ENCODE data around the gene FAIM2. TPM values are rescaled to one million over a fixed set of nuclear protein-coding genes. Genes with fewer than 3 reads are reported as not detected.

Gene FAIM2
- polyA plus RNA-seq, 1 donor from 2014 or later: 5.3 TPM

DNA sequence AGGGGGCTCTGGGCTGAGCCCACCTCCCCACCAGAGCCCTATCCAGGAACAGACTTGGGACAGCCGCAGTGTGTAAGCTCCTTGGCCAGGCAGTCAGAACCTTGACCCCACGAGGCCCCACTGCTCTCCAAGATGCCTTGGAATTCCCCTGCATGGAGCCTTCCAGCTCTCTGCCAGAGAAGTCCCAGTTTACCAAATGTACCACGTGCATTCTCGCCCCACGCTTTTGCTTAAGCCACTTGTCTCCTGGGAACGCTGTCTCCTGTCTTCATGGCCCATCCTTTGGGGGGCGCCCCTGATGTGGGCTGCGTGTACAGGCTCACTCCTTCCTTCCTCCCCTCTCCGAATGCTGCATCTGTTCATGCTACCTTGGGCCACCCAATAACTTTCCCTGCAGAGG, 7.9 kb downstream of the FAIM2 start:
- Histone ChIP-seq H2AFZ (ENCODE audit: low read depth, low read length) (no peak overlapping the region), H3K4me2 (ENCODE audit: low read length) (no peak overlapping the region), H3K79me2 (replicated peaks; ENCODE audit: insufficient read depth, low read length) (no peaks in the 10 kb centered on the region), H3F3A (ENCODE audit: insufficient read depth, low read length, poor library complexity, severe bottlenecking) (no peaks in the 10 kb centered on the region), H3K4me3 (ENCODE audit: low read length) (no peak overlapping the region), H4K20me1 (ENCODE audit: insufficient read depth) (no peaks in the 10 kb centered on the region), H3K9me3 (ENCODE audit: low read length) (no peaks in the 10 kb centered on the region), H3K9me2 (ENCODE audit: insufficient read depth, low read length) (no peaks in the 10 kb centered on the region), H3K27me3 (ENCODE audit: insufficient read depth, low read depth, low read length) (no peaks in the 10 kb centered on the region), H3K36me3 (ENCODE audit: insufficient read depth, low read length) (no peaks in the 10 kb centered on the region), H3K9ac (ENCODE audit: low read length) (no peak overlapping the region), H3K27ac (ENCODE audit: low read length) (no peak overlapping the region)
- TF ChIP-seq POLR2AphosphoS5 (IDR thresholded peaks at IDR 0.05) (no peak), TAF1 (IDR thresholded peaks at IDR 0.05; ENCODE audit: low read depth) (no peak), RAD21 (conservative IDR thresholded peaks at IDR 0.05) (no peak), REST (IDR thresholded peaks at IDR 0.05; ENCODE audit: borderline replicate concordance) (no peak), EP300 (conservative IDR thresholded peaks at IDR 0.05; ENCODE audit: poor library complexity, severe bottlenecking) (no peak), CTCF (IDR thresholded peaks at IDR 0.05; ENCODE audit: poor library complexity, severe bottlenecking) (no peak), MXI1 (conservative IDR thresholded peaks at IDR 0.05; ENCODE audit: poor library complexity, severe bottlenecking) (no peak), SMC3 (conservative IDR thresholded peaks at IDR 0.05; ENCODE audit: poor library complexity) (no peak), EZH2 (IDR thresholded peaks at IDR 0.05; ENCODE audit: borderline replicate concordance, insufficient read depth, low read length, poor library complexity, severe bottlenecking) (no peak)

- no peak overlapping the region for H3K4me3 ChIP-seq (ENCODE audit: low read length)
- no peaks in the 10 kb centered on the region for H3K9me2 ChIP-seq (ENCODE audit: insufficient read depth, low read length)
- TF ChIP-seq SMC3 (conservative IDR thresholded peaks at IDR 0.05; ENCODE audit: poor library complexity) (no peak), EP300 (conservative IDR thresholded peaks at IDR 0.05; ENCODE audit: poor library complexity, severe bottlenecking) (no peak), TAF1 (IDR thresholded peaks at IDR 0.05; ENCODE audit: low read depth) (no peak), REST (IDR thresholded peaks at IDR 0.05; ENCODE audit: borderline replicate concordance) (no peak), MXI1 (conservative IDR thresholded peaks at IDR 0.05; ENCODE audit: poor library complexity, severe bottlenecking) (no peak), POLR2AphosphoS5 (IDR thresholded peaks at IDR 0.05) (no peak), RAD21 (conservative IDR thresholded peaks at IDR 0.05) (no peak), EZH2 (IDR thresholded peaks at IDR 0.05; ENCODE audit: borderline replicate concordance, insufficient read depth, low read length, poor library complexity, severe bottlenecking) (no peak), CTCF (IDR thresholded peaks at IDR 0.05; ENCODE audit: poor library complexity, severe bottlenecking) (no peak)
- no peaks in the 10 kb centered on the region for H3K9me3 ChIP-seq (ENCODE audit: low read length)
- no peaks in the 10 kb centered on the region for H3K79me2 ChIP-seq (replicated peaks; ENCODE audit: insufficient read depth, low read length)
- no peak overlapping the region for H3K9ac ChIP-seq (ENCODE audit: low read length)
- H2AFZ ChIP-seq (ENCODE audit: low read depth, low read length): no peak overlapping the region
- no peaks in the 10 kb centered on the region for H3F3A ChIP-seq (ENCODE audit: insufficient read depth, low read length, poor library complexity, severe bottlenecking)
- no peak overlapping the region for H3K27ac ChIP-seq (ENCODE audit: low read length)
- no peaks in the 10 kb centered on the region for H3K36me3 ChIP-seq (ENCODE audit: insufficient read depth, low read length)
- H3K4me2 ChIP-seq (ENCODE audit: low read length): no peak overlapping the region
- H4K20me1 ChIP-seq (ENCODE audit: insufficient read depth): no peaks in the 10 kb centered on the region
- no peaks in the 10 kb centered on the region for H3K27me3 ChIP-seq (ENCODE audit: insufficient read depth, low read depth, low read length)
Measured at GRCh38 chr12:49894751-49895148, 8.9 kb downstream of the FAIM2 start.

Measured in neural cell (in vitro differentiated cells).